Stimulated activated CD4-positive, alpha-beta T cell treated with anti-CD3 and anti-CD28 coated beads, Interleukin-15, amount 100 ng/mL, for 48 hours (primary cell): Measurements from ENCODE around the gene KLHL11.
"Not testable (repeated sequence)": the region's sequence is repeated elsewhere in the genome, so short reads cannot be mapped to it uniquely, and the experiment has no call there.

Experiments used
- DNase-seq, 2 donors: peaks; one replicate each; pipeline ENCODE4 v3.0.0-alpha.2; 2020; ENCODE audit warnings: low read depth in 2 of 2

KLHL11 gene

DNA sequence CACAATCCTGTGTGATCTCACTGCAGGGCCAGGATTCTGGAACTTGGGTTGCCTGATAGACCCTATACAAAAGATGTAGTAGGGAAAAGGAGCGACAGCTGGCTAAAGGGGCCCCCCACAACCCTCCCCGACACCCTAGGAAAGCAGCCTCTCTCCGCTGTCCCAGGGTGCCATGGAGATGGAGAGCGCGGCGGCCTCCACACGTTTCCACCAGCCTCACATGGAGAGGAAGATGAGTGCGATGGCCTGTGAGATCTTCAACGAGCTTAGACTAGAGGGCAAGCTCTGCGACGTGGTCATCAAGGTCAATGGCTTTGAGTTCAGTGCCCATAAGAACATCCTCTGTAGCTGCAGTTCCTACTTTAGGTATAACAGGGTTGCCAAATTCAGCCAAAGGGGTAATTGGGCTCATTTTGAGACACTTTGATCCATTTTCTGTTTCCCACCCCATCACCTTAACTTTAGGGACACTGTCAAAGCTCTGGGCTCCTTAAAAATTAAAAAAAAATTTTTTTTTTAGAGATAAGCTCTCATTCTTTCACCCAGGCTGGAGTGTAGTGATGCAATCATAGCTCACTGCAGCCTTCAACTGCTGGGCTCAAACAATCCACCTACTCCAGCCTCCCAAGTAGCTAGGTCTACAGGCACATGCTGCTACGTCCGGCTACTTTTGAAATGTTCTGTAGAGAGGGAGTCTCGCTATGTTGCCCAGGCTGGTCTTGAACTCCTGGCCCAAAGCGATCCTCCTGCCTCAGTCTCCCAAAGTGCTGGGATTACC, 27.3 kb downstream of the KLHL11 start, which contains the start of gene KLHL10:
Gene KLHL10, plus strand, starts transcription at position 65 of the 778 bp plus-strand sequence. Its CDS starts 108 bp downstream, at position 173.
- no peak for DNase-seq

DNA sequence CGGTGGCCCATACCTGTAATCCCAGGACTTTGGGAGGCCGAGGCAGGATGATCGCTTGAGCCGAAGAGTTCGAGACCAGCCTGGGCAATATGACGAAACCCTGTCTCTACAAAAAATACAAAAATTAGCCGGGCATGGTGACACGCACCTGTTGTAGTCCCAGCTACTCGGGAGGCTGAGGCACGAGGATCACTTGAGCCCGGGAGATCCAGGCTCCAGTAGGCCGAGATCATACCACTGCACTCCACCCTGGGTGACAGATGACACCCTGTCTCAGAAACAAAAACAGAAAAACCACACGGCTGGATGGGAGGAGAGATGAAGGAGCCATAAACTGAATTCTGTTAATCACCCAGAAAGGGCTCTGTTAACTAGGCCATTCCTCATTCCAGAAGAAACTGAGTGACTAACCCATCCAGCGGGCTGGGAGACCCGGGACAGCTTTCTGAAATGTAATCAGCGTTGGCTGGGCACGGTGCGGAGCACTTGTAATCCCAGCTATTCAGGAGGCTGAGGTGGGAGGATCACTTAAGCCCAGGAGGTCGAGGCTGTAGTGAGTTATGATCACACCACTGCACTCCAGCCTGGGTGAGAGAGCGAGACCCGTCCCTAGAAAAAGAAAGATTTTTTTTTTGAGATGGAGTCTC, 28.6 kb downstream of the KLHL11 start:
- DNase-seq: no peak

- DNase-seq: peak in 1 of 2 donors; percentile 39
Measured at GRCh38 chr17:41835800-41836549, 29.2 kb downstream of the KLHL11 start, which contains the start of gene NT5C3B. Gene NT5C3B (minus strand): TSS chr17:41836232. CDS start chr17:41836193, 39 bp downstream.

DNA sequence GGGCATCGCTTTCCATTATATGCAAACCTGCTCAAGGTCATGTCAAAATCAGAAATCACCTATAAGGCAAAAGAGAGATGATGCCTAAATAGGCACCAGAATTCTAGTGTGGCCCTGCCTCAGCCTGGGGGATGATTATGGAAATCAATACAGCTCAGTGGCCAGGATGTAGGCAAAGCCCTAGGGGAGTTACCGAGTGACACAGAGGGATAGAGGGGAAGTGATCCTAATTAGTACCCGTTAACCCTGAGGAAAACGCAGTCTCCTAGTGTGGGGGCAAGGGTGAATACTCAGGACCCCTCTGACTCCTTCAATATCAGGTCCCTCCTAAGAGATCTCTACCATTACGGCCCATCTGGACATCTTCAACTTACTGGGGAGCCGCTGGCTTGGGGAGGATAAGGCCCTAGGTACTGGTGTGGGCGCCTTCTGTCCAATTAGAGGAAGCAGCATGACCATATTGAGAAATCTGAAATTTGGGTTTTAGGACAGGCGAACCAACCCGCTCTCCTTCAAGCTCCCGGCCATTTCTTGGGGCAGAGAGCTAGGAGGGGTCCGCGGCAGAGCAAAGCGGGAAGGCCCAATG, 29.9 kb downstream of the KLHL11 start:
- DNase-seq: no peak

- DNase-seq: not testable (repeated sequence)
Measured at GRCh38 chr17:41829961-41830360, 35.3 kb downstream of the KLHL11 start.

DNA sequence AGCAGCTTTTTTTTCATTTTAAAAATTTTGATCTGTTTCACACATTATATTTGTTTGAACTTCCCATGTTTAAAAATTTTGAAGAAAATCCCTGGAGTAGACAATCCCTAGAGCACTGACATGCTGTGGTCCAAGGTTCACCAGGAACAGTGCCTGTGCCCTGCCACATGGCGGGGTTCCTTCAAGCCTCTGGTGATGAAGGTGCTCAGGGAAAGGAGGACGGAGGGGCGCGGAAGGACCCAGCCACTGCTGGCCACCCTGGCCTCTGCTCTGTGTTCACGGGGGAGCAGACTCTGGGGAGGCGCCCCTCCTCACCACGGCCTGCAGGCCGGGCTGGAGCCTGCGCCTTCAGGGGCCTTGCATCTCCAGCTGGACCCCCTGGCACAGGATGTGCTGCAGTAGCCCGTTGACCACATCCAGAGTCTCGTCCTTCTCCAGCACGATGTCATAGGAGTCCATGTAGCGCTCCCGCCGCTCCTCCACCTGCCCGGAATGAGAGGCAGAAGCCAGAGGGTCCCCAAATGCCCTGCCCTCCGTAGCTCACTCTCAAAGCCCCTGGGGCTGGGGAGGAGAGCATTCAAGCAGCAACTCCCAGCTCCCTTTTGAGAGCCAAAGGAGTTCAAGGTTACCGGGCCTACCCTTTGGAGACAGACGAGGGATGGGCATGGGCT, 39.9 kb downstream of the KLHL11 start:
- no peak for DNase-seq

DNA sequence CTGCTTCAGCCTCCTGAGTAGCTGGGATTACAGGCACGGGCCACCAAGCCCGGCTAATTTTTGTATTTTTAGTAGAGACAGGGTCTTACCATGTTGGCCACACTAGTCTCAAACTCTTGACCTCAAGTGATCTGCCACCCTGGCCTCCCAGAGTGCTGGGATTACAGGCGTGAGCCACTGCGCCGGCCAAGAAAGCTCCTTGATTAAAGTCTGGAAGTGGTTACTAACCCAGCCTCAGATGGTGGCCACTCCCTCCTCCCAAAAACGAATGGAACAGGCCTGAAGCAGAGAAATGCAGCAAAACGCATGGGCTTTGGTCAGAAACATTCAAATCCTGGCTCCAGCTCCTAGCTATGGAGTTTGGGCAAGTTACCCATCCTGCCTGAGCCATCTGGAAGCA, 41.1 kb downstream of the KLHL11 start:
- no peak for DNase-seq

- no peak for DNase-seq
Measured at GRCh38 chr17:41823580-41823979, 41.6 kb downstream of the KLHL11 start.

DNA sequence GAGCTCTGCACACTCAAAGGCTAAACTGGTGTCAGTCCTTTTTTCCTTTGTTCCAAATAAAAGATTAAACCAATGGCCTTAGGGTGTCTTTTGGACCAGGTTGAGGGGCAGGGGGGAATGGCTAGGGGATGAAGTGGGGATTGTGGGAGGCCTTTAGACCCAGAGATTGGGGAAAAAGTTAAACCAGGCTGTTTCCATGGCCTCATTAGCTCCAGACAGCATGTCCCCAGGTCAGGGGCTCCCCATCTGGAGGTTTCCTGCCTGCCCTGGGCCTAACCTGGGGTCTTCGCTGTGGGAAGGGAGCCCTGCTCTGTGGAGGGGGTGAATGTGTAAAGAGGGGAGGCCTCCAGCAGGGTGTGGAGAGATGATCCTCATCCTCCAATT, 42.1 kb downstream of the KLHL11 start:
- no peak for DNase-seq

GRCh38 chr17:41822216-41823140, 42.7 kb downstream of the KLHL11 start:
- DNase-seq: no peak

DNA sequence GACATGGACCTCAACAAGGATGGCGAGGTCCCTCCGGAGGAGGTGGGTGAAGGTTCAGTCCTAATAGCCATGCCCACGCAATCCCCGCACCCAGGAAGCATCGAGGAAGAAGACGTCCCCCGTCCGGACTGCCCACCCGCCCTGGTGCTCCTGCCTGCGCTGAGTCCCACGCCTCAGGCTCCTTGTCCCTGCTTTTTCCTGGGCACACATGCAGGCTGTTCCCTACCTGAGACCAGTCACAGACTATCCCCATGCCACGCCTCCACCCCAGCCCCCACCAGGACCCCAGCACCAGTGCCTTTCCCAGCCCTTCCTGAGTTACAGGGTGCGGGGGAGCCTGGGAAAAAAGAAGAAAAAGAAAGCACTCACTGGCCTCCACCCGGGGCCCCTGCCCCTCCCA, 43.4 kb downstream of the KLHL11 start:
- DNase-seq: no peak

- no peak for DNase-seq
Measured at GRCh38 chr17:41818024-41818423, 47.2 kb downstream of the KLHL11 start.

DNA sequence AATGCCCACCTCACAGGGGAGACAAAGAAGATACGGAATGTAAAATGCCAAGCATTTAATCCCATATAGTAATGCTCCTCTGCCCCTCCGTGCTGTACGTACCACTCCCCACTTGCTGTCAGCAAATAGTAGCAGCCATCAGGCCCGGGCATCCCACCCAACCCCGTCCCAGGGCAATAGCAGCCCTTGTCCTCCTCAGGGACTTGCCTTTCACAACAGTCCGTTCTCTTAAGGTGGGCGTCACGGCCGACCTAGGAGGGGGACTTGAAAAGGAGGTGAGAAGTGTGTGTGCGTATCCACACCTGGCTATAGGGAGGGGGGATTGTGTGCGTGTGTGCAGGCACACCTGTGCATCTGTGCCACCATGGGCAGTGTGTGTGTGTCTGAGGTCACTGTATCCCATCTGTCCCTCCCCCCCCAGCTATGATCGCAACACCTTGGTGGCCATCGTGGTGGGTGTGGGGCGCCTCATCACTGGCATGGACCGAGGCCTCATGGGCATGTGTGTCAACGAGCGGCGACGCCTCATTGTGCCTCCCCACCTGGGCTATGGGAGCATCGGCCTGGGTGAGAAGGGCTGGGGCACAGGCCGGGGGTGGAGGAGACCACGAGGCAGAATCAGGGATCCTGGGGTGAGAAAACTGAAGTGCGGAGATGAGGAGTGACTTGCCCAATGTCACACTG, 48.4 kb downstream of the KLHL11 start:
- no peak for DNase-seq

- DNase-seq: no peak
Measured at GRCh38 chr17:41814195-41814594, 51.0 kb downstream of the KLHL11 start.

GRCh38 chr17:41813699-41814124, 51.5 kb downstream of the KLHL11 start:
- no peak for DNase-seq

DNA sequence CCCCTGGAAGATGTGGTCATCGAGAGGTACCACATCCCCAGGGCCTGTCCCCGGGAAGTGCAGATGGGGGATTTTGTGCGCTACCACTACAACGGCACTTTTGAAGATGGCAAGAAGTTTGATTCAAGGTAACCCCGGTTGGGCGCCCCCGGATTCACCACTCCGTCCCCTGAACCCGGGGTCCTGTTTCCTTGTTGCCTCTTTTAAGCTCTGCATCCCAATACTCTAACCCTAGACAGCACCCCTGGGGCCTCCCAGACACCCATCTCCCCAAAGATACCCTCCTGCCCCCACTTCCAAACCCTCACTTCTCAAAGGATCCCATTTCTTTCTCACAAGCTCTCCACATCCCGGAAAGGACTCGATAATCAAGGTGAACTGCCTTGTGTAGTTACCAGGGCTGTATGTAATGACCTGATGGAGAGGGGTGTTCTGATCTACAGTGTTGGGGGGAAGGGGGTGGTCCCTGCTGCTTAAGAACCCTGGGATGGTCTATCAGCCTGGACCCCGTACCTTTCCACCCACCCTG, 52.0 kb downstream of the KLHL11 start:
- no peak for DNase-seq

GRCh38 chr17:41812381-41813151, 52.7 kb downstream of the KLHL11 start, which contains the start of gene FKBP10:
Gene FKBP10 (plus strand): TSS chr17:41813004. CDS start chr17:41813035, 31 bp downstream.
- no peak for DNase-seq

GRCh38 chr17:41811549-41812380, 53.5 kb downstream of the KLHL11 start, which contains the start of gene P3H4:
Gene P3H4 (minus strand): TSS chr17:41811949. CDS start chr17:41811915, 34 bp downstream.
- DNase-seq: peak; percentile 44 to 62
